GM21576 (cell line): Measurements from ENCODE around the gene POLR3A.

Source experiments
- ATAC-seq: cut with Tn5 transposase; IDR thresholded peaks from one replicate; pipeline ENCODE4 v1.9.1; 2021; ENCODE audit warnings: mild to moderate bottlenecking, moderate library complexity; ENCODE audit not compliant: unreplicated experiment

Gene POLR3A

GRCh38 chr10:77983384-77984341 is 45.7 kb downstream of the POLR3A start:
- no peak for ATAC-seq

DNA sequence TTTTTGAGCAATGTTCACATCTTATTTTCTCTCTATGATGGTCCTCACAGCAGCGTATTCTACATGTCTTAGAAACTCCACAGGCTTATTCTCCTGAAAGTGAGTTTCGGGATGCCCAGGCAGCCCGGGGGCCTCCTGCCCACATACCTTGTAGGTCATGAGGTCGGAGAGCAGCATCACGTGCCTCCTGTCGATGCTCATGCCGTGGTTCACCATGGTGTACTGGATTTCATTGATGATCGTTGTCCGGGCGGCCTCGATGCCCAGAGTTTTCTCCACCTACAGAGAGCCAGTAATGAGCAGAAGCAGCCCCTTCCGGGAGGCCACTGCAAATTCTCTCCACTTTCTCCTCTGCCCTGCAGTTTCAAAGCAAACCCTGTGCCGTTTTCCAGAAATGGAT is 48.0 kb downstream of the POLR3A start:
- no peak for ATAC-seq

DNA sequence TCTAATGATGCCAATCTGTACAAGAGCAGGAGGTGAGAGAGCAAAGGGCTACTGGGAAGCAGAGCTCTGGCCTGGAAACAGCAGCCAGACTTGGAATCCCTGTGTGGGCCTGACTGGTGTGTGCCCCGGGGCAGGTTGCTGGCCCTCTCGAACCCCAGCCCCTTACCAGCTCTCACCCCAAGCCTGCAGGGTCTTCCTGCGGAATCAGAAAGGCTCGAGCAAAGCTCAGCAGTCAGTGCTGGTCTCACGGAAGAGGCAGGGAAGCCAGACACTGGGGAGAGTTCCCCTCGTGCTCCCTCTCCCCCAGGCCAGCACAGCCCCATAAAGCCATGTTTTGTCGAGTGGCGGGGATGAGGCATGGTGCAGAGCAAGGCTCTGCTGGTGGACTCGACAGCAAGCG is 50.1 kb downstream of the POLR3A start:
- ATAC-seq, result no peak

DNA sequence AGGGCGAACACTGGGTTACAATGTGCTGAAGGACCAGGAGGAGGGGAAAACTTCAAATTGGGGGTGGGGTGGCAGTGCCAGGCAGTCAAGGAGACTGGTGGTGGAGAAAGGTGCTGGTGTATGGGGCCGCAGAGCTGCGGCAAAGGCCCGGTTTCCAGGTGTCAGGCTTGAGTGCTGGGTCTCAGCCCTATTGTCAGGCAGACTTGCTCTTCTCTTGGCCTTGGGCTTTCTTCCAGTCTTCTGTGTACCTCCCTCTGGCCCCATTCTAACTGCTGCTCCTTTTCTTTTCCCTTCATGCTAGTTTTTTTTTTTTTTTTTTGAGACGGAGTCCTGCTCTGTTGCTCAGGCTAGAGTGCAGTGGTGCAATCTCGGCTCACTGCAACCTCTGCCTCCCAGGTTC is 51.0 kb downstream of the POLR3A start:
- ATAC-seq, result no peak

DNA sequence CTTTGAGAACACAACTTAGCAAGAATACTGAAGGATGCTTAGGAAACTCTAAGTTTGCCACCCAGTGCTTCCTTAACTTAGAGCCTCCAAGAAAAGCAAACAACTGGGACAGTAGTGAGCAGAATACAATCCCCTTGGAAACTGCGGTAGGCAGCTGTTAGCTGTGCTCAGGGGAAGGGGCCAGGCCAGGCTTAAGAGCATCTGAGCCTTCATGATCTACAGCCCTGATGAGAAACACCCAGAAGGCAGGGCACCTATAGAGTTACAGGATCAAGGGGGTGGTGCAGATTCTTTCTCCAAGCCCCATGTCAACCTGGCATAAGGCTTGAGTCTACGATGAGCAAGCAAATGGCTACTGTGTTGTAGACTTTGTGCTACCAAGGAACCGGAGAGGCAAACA is 51.4 kb downstream of the POLR3A start:
- ATAC-seq, result no peak

GRCh38 chr10:77977016-77977415 is 52.3 kb downstream of the POLR3A start:
- ATAC-seq, result no peak

DNA sequence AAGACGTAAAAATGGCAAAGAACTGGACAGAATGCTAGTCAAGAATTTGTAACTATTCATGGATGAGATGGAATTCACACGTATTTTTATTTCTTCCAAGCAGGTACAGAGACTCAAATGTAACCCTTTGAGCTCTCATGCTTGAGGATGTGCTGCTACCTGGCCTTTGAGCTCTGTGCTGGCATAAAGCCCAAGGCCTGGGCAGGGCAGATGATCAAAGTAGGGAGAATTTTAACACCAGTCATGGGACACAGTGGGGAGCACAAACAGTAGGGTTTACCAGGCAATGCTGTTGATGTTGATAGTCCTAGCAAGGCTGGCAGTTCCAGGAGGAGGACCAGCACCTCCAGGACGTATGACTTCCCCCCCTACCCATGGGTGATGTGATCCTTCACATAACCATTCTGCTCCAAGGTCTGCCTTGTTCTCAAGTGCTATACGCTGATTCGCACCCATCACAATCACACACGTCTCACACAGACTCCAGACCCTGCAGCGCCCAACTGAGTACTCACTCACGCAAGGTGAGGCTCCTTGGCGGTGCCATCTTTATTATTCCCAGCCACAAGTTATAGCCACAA is 54.1 kb downstream of the POLR3A start:
- no peak for ATAC-seq

- no peak for ATAC-seq
These were observed 54.8 kb downstream of the POLR3A start for GRCh38 chr10:77974396-77975074.

- no peak for ATAC-seq
These were observed 56.0 kb downstream of the POLR3A start for GRCh38 chr10:77973276-77973675.

DNA sequence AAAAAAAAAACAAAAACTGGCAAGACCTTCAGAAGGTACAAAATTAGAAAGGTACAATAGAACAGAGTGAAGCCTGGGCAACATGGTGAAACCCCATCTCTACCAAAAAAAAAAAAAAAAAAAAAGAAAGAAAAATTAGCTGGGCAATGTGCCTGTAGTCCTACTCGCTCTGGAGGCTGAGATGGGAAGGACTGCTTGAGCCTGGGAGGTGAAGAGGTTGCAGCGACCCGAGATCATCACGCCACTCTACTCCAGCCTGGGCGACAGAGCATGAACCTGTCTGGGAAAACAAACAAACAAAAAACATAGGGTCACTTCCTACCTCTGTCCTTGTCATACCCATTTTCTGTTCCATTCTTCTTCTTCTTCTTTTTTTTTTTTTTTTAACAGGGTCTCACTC is 57.2 kb downstream of the POLR3A start:
- no peak for ATAC-seq

- no peak for ATAC-seq
These were observed 57.5 kb downstream of the POLR3A start for GRCh38 chr10:77971804-77972144.

DNA sequence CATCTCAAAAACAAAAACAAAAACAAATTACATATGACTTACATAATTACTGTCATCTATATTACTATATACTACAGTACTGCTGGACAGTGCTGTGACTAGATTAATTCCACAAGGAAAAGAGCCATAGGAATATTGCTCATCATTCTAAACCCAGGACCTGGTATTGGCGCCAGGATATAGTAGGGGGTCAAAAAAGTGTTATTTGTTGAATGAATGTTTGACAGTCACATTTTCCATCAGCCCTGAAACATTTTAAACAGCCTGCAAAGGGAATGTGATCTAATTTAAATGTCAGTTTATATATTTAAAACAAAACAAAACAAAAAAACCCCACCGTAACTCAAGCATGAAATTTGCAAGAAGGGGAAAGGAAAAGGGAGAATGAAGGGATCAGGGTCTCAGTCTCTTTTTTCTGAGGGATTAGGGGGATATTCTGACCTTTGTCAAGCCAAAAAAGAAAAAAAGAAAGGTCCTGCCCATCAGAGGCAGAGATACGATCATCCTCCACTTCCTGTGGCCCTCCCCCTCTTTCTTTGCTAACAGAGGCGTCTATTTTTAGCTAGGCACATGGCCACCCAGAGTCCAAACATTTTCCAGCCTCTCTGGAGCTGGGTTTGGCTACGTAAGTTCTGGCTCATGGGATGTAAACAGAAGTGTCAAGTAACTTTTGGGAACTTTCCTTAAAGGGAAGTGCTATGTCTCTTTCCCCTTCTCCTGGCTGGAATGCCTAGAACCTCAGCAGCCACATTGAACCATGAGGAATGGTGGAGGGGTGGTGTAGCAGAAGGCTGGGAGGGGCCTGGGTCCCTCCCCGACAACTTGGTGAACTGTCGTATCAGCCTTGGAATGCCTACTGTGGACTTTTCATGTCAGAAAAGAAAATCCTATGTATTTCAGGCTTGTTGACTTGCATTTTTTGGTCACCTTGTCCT is 58.2 kb downstream of the POLR3A start:
- ATAC-seq, result no peak

DNA sequence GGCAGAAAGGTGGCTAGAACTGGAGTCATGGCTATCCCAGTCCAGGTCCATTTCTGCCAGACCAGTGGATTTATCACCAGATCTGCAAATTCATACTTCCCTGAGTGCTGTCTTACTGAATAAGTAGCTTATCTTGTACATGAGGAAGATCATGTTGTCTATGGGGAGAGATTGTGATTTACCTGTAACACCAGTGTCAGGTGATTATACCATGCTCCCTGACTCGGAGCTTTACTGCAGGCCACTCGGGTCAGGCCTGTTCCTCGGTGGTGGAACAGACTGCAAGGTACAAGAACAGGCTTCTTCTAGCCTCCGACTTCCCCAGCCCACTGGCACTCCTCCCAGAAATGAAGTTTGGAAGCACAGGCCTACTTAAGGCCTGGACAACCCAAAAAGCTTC is 60.2 kb downstream of the POLR3A start:
- no peak for ATAC-seq

DNA sequence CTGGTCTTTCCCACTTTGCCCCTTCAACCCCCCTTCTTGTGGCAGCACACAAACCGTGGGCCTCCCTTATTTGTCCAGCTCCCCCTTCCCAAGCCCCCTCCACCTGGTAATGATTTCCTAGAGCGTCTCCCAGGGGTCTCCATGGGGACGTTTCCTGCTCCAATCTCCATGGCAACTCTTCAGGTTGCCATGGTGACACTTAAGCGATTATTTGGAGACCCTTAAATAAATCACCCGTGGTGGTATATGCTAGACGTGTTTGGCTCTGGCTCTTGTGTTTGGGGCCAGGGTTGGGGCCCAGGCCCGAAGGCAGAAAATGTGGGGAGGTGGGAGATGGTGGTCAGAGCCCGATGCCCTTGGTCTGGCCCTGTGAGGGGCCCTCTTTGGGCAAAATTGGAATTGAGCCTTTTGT is 61.7 kb downstream of the POLR3A start:
- ATAC-seq, result no peak

GRCh38 chr10:77965294-77965693 is 64.0 kb downstream of the POLR3A start:
- ATAC-seq, result no peak

GRCh38 chr10:77964811-77965210 is 64.5 kb downstream of the POLR3A start:
- ATAC-seq, result no peak

- no peak for ATAC-seq
These were observed 65.4 kb downstream of the POLR3A start for GRCh38 chr10:77963901-77964300.

- no peak for ATAC-seq
These were observed 66.8 kb downstream of the POLR3A start for GRCh38 chr10:77962350-77963146.

DNA sequence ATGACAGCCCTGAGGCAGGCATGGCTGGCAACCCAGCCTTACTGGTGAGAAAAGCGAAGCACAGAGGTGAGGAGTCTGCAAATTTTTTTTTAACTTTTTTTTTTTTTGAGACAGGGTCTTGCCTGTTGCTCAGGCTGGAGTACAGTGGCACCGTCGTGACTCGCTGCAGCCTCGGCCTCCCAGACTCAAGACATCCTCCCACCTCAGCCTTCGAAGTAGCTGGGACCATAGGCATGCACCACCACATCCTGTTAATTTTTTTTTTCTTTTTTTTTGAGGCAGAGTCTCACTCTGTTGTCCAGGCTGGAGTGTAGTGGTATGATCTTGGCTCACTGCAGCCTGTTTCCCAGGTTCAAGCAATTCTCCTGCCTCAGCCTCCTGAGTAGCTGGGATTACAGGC is 67.6 kb downstream of the POLR3A start:
- no peak for ATAC-seq

- no peak for ATAC-seq
These were observed 68.4 kb downstream of the POLR3A start for GRCh38 chr10:77960829-77961329.
